CD4-positive, alpha-beta T cell treated with Interleukin-4 for 1 hour (primary cell): ENCODE measurements around the gene PRR5.
A peak's percentile ranks its signal among the peaks of the same experiment; 100 is the strongest.

ENCODE experiments used
- DNase-seq, 2 donors: peaks; one replicate each; pipeline ENCODE4 v3.0.0-alpha.2; 2020 to 2022

The PRR5 gene

GRCh38 chr22:44697423-44698141, 4.4 kb upstream of the PRR5 start:
- DNase-seq, result peak; percentile 84 to 85

DNA sequence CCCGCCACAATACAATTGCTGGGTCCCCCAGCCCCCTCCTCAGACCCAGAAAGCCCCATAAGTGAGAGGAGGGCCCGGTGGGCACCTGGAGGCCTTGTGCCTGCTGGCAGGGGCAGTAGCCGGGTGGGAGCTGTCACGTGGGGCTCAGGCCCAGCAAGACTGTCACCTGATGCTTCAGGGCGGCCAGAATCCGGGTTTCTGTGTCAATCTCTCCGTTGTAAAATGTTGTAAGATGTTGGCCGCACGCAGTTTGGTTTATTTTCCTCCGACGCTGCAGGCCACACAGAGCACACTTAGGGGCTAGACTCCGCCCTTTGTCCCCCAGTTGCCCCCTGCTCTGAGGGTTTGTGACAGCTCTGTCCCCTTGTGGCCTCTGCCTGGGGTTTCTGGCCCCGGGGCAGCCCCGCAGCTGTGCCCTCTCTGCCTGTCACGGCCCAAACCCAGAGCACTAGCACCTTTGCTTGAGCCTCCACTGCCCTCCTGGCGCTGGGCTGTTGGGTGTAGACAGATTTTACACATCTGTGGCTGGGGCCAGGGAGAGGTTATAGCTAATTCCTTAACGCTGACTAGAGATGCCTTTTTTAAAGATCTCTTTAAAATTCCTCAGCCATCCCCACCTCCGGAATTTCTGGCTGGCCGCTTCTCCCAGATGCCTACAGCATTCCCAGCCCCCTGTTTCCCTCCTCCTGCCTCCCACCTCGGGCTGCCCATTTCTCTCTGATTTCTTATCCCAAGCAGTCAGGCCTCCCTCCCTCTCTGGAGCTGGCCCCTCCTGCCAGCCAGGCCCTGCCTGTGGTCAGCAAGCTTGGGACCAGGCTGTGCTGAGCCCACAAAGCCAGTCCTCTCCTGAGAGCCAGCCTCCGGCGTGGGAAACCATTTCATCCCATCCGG, 3.2 kb upstream of the PRR5 start:
- no peak for DNase-seq

DNA sequence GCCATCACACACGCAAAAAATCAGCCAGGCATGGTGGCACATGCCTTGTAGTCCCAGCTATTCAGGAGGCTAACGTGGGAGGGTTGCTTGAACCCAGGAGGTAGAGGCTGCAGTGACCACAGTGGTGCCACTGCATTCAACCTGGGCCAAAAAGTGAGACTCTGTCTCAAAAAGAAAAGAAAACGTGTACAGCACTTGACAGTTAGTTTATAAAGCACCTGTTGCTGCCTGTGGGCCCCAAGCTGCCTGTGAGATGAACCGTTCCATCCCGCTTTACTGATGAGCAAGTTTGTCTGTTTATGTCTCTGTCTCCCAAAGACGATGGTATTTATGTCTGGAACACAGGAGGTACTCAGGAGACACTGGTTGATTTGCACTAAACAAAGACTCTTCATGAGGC, 1.5 kb upstream of the PRR5 start:
- DNase-seq, result no peak

- DNase-seq, result no peak
Measured at GRCh38 chr22:44701187-44701790, 715 bp upstream of the PRR5 start.

GRCh38 chr22:44702479-44703198, 635 bp downstream of the PRR5 start:
- DNase-seq, result no peak

DNA sequence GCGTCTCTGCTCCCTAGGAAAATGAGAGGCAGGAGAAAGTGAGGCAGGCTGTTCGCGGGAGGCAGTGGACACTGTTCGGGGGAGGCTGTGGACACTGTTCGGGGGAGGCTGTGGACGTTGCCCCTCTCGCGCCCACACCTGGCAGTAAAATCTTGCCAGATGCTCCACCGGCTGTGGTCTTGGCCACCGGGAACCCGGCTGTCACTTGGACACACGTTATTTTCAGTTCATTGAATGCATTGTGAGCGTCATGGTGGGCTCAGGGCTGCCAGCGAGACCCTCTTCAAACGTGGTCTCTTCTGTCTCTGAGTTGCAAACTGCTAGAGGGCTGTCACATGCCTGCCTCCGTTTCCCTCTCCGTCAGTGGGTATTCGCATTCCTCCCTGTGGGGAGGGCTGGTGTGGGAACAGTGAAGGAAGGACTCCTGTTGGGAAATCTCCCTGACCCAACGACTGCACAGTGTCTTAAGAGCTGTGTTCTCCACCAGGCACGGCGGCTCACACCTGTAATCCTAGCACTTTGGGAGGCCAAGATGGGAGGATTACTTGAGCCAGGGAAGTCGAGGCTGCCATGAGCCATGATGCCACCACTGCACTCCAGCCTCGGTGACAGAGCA, 1.4 kb downstream of the PRR5 start:
- no peak for DNase-seq

GRCh38 chr22:44704159-44705021, 2.4 kb downstream of the PRR5 start:
- DNase-seq, result no peak

DNA sequence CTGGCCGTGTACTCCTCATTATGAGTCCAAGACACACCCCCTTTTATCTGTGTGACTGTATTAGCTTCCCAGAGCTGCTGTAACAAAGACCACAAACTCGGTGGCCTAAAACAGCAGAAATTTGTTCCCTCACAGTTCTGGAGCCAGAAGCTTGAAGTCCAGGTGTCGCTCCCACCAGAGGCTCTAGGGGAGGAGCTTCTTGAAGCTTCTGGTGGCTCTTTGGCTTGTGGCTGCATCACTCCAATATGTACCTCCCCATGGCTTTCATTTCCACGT, 3.0 kb downstream of the PRR5 start:
- DNase-seq, result no peak

DNA sequence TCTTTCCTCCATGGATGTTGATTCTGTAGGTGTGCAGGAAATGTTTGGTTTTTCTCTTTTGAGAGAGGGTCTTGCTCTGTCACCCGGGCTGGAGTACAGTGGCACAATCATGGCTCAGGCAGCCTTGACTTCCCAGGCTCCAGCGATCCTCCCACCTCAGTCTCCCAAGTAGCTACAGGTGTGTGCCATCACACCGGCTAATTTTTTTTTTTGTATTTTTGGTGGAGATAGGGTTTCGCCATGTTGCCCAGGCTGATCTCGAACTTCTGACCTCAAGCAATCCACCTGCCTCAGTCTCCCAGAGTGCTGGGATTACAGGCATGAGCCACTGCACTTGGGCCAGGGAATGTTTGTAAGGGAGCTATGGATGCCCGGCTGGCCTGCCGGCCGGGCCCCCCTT, 4.5 kb downstream of the PRR5 start:
- no peak for DNase-seq

DNA sequence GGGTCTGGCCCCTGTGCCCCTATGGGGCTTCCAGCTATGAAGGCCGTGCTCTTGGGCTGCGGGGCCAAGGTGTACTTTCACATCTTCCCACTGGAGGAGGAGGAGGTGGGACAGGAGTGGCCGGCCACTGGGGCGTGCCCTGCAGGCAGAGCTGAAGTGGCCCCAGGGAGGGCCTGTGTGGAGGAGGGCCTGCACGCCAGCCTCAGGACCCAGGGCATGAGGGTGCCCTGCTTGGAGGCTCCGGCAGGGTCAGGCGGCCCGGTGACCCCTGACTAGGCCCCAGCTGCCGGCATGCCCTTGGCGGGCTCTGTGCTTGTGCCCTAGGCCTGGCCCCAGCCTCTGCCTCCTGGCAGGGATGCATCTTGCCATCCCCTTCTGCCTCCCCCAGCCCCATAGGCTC, 5.2 kb downstream of the PRR5 start:
- no peak for DNase-seq

- no peak for DNase-seq
Measured at GRCh38 chr22:44707752-44708151, 5.7 kb downstream of the PRR5 start.

GRCh38 chr22:44709881-44710392, 7.9 kb downstream of the PRR5 start:
- peak; percentile 44 to 51 for DNase-seq

DNA sequence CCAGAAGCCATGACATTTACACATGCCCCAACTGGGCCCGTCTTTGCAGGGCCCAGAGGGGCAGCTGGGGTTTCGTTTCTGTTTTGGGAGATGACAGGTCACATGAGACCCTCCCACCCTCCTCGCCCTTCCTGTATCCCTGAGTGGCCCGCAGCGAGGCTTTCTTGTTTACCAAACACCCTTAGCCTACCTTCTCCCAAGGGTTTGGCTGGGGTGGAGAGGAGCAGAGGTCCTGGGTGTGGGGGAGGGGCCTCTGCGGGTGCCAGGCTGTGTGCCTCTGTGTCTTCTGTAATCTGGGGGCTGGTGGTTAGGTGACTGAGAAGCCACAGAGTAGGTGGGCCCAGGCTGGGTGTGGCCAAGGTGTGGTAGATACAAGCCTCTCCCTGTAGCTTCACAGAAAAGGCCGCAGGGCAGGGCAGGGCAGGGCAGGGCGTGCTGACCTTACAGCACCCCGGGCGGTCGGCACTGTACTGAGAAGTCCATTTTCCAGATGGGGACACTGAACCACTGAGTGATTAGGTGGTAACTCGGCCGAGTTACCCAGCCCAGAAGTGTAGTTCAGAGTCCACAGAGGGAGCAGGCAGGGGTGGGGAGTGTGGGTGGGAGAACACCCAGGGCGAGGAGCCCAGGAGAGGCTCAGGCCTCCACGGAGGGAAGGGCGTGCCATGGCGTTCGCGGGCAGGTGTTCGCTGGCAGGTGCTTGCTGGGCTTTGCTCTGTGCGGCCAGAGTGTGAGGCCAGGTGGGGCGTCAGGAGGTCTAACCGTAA, 8.7 kb downstream of the PRR5 start:
- peak; percentile 48 to 53 for DNase-seq

GRCh38 chr22:44711241-44711560, 9.2 kb downstream of the PRR5 start:
- no peak for DNase-seq

GRCh38 chr22:44711690-44712555, 9.9 kb downstream of the PRR5 start:
- no peak for DNase-seq

GRCh38 chr22:44712962-44713361, 11.0 kb downstream of the PRR5 start:
- DNase-seq, result no peak

DNA sequence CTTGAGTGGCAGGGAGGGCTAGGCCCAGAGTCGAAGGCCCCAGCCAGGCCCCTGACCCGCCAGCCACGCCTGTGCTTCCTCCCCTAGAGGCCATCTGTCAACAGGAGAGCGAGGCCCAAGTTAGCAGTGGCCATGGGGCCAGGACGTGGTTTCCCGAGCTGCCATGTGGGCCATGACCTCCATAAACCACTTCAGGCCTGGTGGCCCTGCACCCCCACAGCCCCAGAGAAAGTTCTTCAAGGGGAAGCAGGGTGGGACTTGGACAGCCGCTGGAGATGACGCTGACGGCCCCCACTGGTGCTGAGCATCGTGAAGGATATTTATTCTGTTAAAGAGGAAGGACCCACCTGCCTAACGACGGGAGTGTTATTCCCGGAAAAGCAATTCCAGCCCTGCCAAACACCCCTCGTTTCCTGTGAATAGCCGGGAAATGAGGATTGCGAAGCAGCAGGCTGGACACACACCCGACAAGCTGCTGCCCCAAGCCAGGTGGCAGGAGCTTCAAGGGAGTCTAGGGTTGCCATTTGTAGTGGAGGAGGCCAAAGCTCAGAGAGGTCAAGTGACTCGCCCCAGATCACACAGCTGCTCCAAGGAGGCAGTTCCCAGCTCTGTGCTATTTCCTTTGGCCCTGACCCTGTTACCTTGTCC, 12.8 kb downstream of the PRR5 start:
- DNase-seq, result no peak

DNA sequence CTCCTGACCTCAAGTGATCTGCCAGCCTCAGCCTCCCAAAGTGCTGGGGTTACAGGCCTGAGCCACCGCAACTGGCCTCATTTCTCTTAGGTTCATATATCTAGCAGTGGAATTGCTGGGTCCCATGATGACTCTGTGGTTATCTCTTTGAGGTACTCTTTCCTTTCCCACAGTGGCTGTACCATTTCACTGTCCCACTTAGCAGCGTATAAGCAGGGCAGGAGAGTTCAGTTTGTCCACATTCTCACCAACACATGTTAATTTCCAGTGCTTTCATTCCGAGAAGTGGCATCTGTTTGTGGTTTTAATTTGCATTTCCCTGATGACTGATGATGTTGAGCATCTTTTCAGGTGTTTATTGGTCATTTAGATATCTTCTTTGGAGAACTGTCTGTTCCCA, 16.4 kb downstream of the PRR5 start:
- peak in 1 of 2 donors; percentile 22 for DNase-seq

- no peak for DNase-seq
Measured at GRCh38 chr22:44719586-44720368, 17.8 kb downstream of the PRR5 start.
